NB4 (cell line): ENCODE data around the gene UBE4B.
A peak's percentile ranks its signal among the peaks of the same experiment; 100 is the strongest.

Experiments
- MYC ChIP-seq: IDR thresholded peaks from 2 replicates; pipeline ENCODE4 v1.6.1; 2011; ENCODE audit warnings: low read depth, low read length
- POLR2A ChIP-seq: IDR thresholded peaks from 2 replicates; pipeline ENCODE4 v1.6.1; 2011; ENCODE audit warnings: mild to moderate bottlenecking; ENCODE audit not compliant: insufficient read length; ENCODE audit errors: extremely low read depth
- TF ChIP-seq, protein P1 (sequence below): IDR thresholded peaks from one replicate; pipeline ENCODE4 v1.5.1; 2012; ENCODE audit warnings: low read depth, low read length
- TF ChIP-seq, protein P2 (sequence below): IDR thresholded peaks from 2 replicates; pipeline ENCODE4 v1.6.1; 2011; ENCODE audit warnings: low read depth, low read length

DNA sequence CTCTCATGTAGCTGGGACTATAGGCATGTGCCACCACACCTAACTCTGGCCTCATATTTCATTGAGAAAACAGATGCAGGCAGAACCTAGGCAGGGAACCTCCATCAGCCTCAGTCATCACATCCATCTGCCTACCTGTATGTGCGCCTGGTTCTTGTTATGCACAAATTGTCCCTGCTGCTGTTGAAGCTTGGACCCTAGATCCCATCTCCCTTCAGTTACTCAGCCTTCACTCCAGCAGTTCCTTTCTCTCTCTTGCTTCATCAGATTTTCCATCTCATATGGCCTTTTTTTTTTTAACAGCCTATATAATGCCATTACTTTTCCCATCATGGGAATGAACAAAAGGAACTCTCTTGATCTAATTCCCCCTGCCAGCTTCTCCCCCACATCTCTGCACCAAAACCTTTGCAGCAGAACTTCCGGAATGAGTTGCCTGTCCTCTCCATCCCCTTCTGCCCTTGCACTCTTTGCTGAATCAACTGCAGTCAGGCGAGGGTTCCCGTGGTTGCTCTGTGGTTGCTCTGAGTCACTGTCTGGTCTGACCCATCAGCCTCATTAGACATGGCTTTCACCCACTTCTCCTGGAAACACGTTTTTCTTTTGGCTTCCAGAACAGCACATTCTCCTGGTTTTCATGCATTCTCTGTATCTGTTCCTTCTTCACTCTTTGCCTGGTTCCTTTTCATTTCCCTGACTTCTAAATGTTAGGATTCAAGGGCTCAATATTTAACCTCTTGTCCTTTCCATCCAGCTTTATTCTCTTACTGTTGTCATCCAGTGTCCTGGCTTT is 41.5 kb downstream of the UBE4B start:
- TF ChIP-seq, protein P1, sequence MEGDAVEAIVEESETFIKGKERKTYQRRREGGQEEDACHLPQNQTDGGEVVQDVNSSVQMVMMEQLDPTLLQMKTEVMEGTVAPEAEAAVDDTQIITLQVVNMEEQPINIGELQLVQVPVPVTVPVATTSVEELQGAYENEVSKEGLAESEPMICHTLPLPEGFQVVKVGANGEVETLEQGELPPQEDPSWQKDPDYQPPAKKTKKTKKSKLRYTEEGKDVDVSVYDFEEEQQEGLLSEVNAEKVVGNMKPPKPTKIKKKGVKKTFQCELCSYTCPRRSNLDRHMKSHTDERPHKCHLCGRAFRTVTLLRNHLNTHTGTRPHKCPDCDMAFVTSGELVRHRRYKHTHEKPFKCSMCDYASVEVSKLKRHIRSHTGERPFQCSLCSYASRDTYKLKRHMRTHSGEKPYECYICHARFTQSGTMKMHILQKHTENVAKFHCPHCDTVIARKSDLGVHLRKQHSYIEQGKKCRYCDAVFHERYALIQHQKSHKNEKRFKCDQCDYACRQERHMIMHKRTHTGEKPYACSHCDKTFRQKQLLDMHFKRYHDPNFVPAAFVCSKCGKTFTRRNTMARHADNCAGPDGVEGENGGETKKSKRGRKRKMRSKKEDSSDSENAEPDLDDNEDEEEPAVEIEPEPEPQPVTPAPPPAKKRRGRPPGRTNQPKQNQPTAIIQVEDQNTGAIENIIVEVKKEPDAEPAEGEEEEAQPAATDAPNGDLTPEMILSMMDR = no peak
- TF ChIP-seq POLR2A = no peak
- peak; percentile 76 for TF ChIP-seq MYC
- TF ChIP-seq, protein P2, sequence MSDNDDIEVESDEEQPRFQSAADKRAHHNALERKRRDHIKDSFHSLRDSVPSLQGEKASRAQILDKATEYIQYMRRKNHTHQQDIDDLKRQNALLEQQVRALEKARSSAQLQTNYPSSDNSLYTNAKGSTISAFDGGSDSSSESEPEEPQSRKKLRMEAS = peak; percentile 82
